ENCODE results near the gene CMA1. TPM values are rescaled to one million over a fixed set of nuclear protein-coding genes. Genes with fewer than 3 reads are reported as not detected.
"Not testable (repeated sequence)": the region's sequence is repeated elsewhere in the genome, so short reads cannot be mapped to it uniquely, and the experiment has no call there.

Gene CMA1
- total RNA-seq, 2 donors from 2014 or later, result not detected

- ATAC-seq; H3K4me3 Mint-ChIP-seq; H3K4me1 Mint-ChIP-seq (ENCODE audit: low read depth in 2 of 2); DNase-seq (ENCODE audit: low spot score); H3K27me3 Mint-ChIP-seq; H3K9me3 Mint-ChIP-seq; H3K27ac Mint-ChIP-seq: not testable (repeated sequence)
- peaks cover 18% of the 10 kb centered on the region for H3K36me3 Mint-ChIP-seq
Observed at GRCh38 chr14:24491586-24492408, 16.3 kb downstream of the CMA1 start.

DNA sequence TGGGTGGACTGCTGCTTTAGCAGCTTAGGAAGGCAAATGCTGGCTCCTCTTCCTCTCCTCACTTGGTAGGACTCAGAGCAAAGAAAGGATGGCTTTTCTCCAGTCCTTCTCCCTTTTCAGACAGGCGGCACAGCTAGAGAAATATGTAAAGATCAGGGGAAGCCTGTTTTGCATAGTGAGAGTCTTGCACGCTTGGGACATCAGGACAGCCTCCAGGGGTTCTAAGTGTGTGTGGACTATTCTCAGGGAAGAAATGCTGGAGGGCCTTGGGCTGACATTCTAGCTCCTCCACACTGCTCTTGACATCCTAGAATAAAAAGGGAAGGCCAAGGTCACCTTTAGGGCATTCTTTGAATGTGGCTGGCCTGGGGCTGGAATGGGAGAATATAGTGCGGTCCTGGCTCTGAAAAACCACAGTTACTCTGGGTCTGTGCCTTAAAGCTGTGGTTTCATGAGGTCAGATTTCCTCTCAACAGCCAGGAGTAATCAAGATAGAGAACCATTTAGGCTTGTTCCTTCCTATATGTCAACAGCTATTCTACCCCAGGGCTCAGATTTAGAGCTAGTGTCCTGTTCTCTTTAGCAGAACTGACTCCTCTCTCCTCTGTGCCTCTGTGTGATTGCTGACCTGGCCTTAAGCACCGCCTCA, 24.3 kb downstream of the CMA1 start:
- Mint-ChIP-seq H3K27ac (peak overlapping the region; percentile 25 to 47), H3K36me3 (no peaks in the 10 kb centered on the region), H3K4me3 (no peak overlapping the region), H3K4me1 (ENCODE audit: low read depth in 2 of 2) (peaks cover 20 to 22% of the 10 kb centered on the region in 2 donors), H3K27me3 (no peaks in the 10 kb centered on the region), H3K9me3 (no peaks in the 10 kb centered on the region)
- peak; percentile 57 to 65 for ATAC-seq
- DNase-seq (ENCODE audit: low spot score), result no peak

GRCh38 chr14:24482699-24483303, 25.3 kb downstream of the CMA1 start:
- not testable (repeated sequence) for H3K9me3 Mint-ChIP-seq; H3K27me3 Mint-ChIP-seq; H3K36me3 Mint-ChIP-seq; ATAC-seq; H3K4me3 Mint-ChIP-seq; DNase-seq (ENCODE audit: low spot score)
- peaks cover 20 to 22% of the 10 kb centered on the region in 2 donors for H3K4me1 Mint-ChIP-seq (ENCODE audit: low read depth in 2 of 2)
- H3K27ac Mint-ChIP-seq, result peak overlapping the region in 1 of 2 donors; percentile 47

DNA sequence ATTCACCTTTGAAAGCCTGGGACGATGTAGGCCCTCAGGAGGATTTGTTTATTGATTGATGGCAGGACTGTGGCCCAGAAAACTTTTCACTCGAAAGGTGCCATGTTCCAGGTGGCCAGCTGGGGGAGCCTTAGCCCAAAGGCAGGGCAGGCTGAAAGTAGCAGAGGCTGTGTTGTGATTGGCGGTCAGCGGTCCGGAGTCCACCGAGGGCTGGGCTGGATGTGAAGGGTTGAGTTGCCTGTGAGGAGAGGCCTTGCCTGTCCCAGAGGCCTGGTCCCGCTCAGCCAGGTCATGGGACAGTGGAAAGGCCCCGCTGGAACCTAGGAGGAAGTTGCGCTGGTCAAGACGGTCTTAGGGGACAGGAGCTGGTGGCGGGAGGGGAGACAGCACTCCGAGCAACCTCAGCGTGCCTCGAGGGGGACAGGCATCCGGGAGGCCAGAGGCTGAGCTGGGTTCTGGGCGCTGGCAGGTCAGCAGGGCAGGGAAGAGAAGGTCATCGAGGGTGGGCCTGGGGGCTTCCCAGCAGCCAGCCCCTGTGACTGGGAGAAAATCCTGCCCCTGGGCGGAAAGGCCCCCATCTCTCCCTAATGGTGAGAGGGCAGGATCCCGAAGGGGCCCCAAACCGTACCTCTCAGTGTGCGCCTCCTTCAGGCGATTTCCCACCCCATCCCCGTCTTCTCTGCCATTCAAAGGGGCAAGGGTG, 26.3 kb downstream of the CMA1 start:
- peak overlapping the region; percentile 56 to 89 for H3K27ac Mint-ChIP-seq
- H3K9me3 Mint-ChIP-seq, result no peaks in the 10 kb centered on the region
- peak overlapping the region; percentile 65 for H3K4me3 Mint-ChIP-seq
- DNase-seq (ENCODE audit: low spot score), result peak; percentile 81
- no peaks in the 10 kb centered on the region for H3K36me3 Mint-ChIP-seq
- ATAC-seq, result peak; percentile 88 to 93
- no peaks in the 10 kb centered on the region for H3K27me3 Mint-ChIP-seq
- peaks cover 20 to 22% of the 10 kb centered on the region in 2 donors for H3K4me1 Mint-ChIP-seq (ENCODE audit: low read depth in 2 of 2)

- not testable (repeated sequence) for H3K27ac Mint-ChIP-seq; ATAC-seq; H3K36me3 Mint-ChIP-seq; H3K9me3 Mint-ChIP-seq; H3K27me3 Mint-ChIP-seq; H3K4me3 Mint-ChIP-seq; DNase-seq (ENCODE audit: low spot score)
- peaks cover 20 to 22% of the 10 kb centered on the region in 2 donors for H3K4me1 Mint-ChIP-seq (ENCODE audit: low read depth in 2 of 2)
Observed at GRCh38 chr14:24479999-24480398, 28.1 kb downstream of the CMA1 start.

DNA sequence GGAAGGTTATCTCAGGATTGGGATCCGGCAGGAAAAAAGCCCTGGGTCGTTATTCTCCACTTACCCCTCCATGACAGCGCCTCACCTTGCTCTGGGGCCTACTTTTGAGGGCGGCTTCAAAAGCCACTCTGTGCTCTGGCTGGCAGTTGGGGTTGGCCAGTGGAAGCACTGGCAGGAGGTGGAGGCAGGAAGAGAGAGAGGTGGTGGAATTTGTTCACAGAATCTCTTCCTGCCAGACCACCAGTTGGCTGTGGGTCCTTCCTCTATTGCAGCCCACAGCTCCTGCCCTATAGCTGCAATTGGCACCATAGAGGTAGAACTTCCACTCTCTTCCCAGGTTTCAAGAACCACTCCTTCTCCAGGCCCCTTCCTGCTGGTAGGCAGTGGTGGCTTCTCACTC, 32.8 kb downstream of the CMA1 start:
- Mint-ChIP-seq H3K27me3 (no peaks in the 10 kb centered on the region), H3K27ac (no peak overlapping the region), H3K4me3 (no peak overlapping the region), H3K4me1 (ENCODE audit: low read depth in 2 of 2) (no peaks in the 10 kb centered on the region), H3K9me3 (no peaks in the 10 kb centered on the region), H3K36me3 (no peaks in the 10 kb centered on the region)
- no peak for DNase-seq (ENCODE audit: low spot score)
- ATAC-seq, result no peak

- ATAC-seq (no peak), DNase-seq (ENCODE audit: low spot score) (no peak)
- no peak overlapping the region for H3K4me3 Mint-ChIP-seq
- no peaks in the 10 kb centered on the region for H3K4me1 Mint-ChIP-seq (ENCODE audit: low read depth in 2 of 2)
- H3K9me3 Mint-ChIP-seq, result no peaks in the 10 kb centered on the region
- H3K36me3 Mint-ChIP-seq, result no peaks in the 10 kb centered on the region
- H3K27me3 Mint-ChIP-seq, result no peaks in the 10 kb centered on the region
- H3K27ac Mint-ChIP-seq, result no peak overlapping the region
Observed at GRCh38 chr14:24473211-24473610, 34.9 kb downstream of the CMA1 start.

- H3K27ac Mint-ChIP-seq; H3K4me1 Mint-ChIP-seq (ENCODE audit: low read depth in 2 of 2); ATAC-seq; H3K4me3 Mint-ChIP-seq; H3K9me3 Mint-ChIP-seq; DNase-seq (ENCODE audit: low spot score); H3K27me3 Mint-ChIP-seq; H3K36me3 Mint-ChIP-seq: not testable (repeated sequence)
Observed at GRCh38 chr14:24470450-24470849, 37.6 kb downstream of the CMA1 start.

GRCh38 chr14:24465805-24466204, 42.3 kb downstream of the CMA1 start:
- peaks cover 6 to 9% of the 10 kb centered on the region in 2 donors for H3K4me1 Mint-ChIP-seq (ENCODE audit: low read depth in 2 of 2)
- no peak for ATAC-seq
- no peak overlapping the region for H3K4me3 Mint-ChIP-seq
- no peak for DNase-seq (ENCODE audit: low spot score)
- no peak overlapping the region for H3K27ac Mint-ChIP-seq
- no peaks in the 10 kb centered on the region for H3K36me3 Mint-ChIP-seq
- H3K27me3 Mint-ChIP-seq, result peaks cover 0 to 9% of the 10 kb centered on the region in 2 donors
- no peaks in the 10 kb centered on the region for H3K9me3 Mint-ChIP-seq

DNA sequence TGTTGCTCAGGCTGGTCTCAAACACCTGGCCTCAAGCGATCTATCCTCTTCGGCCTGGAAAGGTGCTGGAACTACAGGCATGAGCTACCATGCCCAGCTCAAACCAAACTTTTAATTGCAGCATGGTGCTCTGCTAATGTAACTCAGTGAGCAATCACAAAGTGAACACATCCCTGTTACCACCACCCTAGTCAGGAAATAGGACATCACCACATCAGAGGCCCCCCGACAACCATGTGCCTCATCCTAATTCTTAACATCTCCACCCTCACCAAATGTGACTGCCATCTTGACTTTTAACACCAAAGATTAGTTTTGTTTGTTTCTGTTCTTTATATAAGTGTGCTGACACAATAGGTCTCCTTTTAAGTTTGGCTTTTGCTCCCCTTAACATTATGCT, 42.7 kb downstream of the CMA1 start:
- no peaks in the 10 kb centered on the region for H3K9me3 Mint-ChIP-seq
- no peak overlapping the region for H3K27ac Mint-ChIP-seq
- peaks cover 0 to 9% of the 10 kb centered on the region in 2 donors for H3K27me3 Mint-ChIP-seq
- H3K36me3 Mint-ChIP-seq, result no peaks in the 10 kb centered on the region
- peaks cover 6 to 9% of the 10 kb centered on the region in 2 donors for H3K4me1 Mint-ChIP-seq (ENCODE audit: low read depth in 2 of 2)
- ATAC-seq, result no peak
- H3K4me3 Mint-ChIP-seq, result no peak overlapping the region
- no peak for DNase-seq (ENCODE audit: low spot score)

GRCh38 chr14:24463884-24464785, 43.9 kb downstream of the CMA1 start:
- Mint-ChIP-seq H3K27ac (no peak overlapping the region), H3K27me3 (peaks cover 0 to 9% of the 10 kb centered on the region in 2 donors), H3K9me3 (no peaks in the 10 kb centered on the region), H3K36me3 (no peaks in the 10 kb centered on the region), H3K4me3 (no peak overlapping the region), H3K4me1 (ENCODE audit: low read depth in 2 of 2) (peaks cover 6 to 9% of the 10 kb centered on the region in 2 donors)
- ATAC-seq (no peak), DNase-seq (ENCODE audit: low spot score) (no peak)

DNA sequence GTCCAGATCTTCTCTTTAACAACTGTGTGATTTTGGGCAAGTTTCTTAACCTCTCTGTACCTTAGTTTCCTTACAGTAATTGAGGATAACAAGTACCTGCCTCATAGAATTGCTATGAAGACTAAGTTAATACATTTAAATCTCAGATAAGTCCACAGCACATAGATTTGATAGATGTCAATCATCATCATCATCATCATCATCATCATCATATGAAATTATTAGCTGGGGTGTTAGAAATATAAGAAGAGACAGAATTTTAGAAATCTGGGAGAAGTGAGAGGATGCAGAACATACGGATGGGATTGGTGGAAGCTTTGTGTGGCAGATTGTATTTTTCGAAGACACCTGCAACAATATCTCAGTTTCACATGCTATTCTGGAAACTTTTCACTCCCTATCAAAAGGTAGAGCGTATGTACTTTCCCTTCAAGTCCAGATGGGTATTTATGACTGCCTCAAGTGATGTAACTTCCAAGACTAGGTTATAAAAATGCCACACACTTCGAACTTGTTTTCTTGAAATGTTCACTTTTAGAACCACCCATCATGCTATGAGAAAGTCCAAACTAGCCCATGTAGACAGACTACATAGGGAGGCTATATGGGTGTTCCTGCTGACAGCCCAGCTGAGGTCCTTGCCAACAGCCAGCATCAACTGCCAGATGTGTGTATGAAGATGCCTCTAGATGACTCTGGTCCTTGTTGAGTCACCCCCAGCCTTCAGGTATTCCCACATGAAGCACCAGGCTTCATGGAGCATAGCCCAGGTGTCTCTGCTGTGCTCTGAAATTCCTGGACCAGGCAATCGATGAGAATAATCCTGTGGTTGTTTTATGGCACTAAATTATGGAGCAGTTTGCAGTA, 44.8 kb downstream of the CMA1 start:
- Mint-ChIP-seq H3K27me3 (peaks cover 0 to 9% of the 10 kb centered on the region in 2 donors), H3K4me1 (ENCODE audit: low read depth in 2 of 2) (peaks cover 6 to 9% of the 10 kb centered on the region in 2 donors), H3K36me3 (no peaks in the 10 kb centered on the region), H3K4me3 (no peak overlapping the region), H3K27ac (no peak overlapping the region), H3K9me3 (no peaks in the 10 kb centered on the region)
- DNase-seq (ENCODE audit: low spot score) (no peak), ATAC-seq (no peak)

Data from natural killer cell treated with Interleukin-12 subunit alpha and Interleukin-12 subunit beta and Interleukin-15 and Interleukin-18, amount 100 ng/mL, for 72 hours (primary cell).